HepG2 (cell line): ENCODE measurements around the gene MXRA8. TPM values are rescaled to one million over a fixed set of nuclear protein-coding genes. Genes with fewer than 3 reads are reported as not detected.

Source experiments
- ELF1 ChIP-seq: sonication (generic); formaldehyde crosslinking; IDR thresholded peaks from 2 replicates; pipeline ENCODE4 v1.4.0; 2020; ENCODE audit warnings: missing genetic modification reagents
- HDAC2 ChIP-seq: sonication (generic); formaldehyde crosslinking; IDR thresholded peaks from 2 replicates; pipeline ENCODE4 v1.4.0; 2020; ENCODE audit warnings: missing genetic modification reagents
- KMT2B ChIP-seq: IDR thresholded peaks from 2 replicates; pipeline ENCODE4 v1.6.1; 2016; ENCODE audit warnings: missing genetic modification reagents, missing compliant biosample characterization
- PHF21A ChIP-seq: sonication (generic); formaldehyde crosslinking; IDR thresholded peaks from 2 replicates; pipeline ENCODE4 v1.5.0; 2020; ENCODE audit warnings: mild to moderate bottlenecking, missing genetic modification reagents
- RXRB ChIP-seq: IDR thresholded peaks from 2 replicates; pipeline ENCODE4 v1.6.1; 2016; ENCODE audit warnings: borderline replicate concordance, missing genetic modification reagents, missing compliant biosample characterization
- ZBED4 ChIP-seq: sonication (generic); formaldehyde crosslinking; IDR thresholded peaks from 2 replicates; pipeline ENCODE4 v1.4.0; 2020; ENCODE audit warnings: missing genetic modification reagents, borderline replicate concordance
- ZFP90 ChIP-seq: sonication (generic); formaldehyde crosslinking; IDR thresholded peaks from 2 replicates; pipeline ENCODE4 v1.8.0; 2022; ENCODE audit warnings: missing genetic modification reagents, mild to moderate bottlenecking, inconsistent platforms, borderline replicate concordance
- ZKSCAN8 ChIP-seq: IDR thresholded peaks from 2 replicates; pipeline ENCODE4 v1.6.1; 2016; ENCODE audit warnings: borderline replicate concordance, missing genetic modification reagents, missing compliant biosample characterization
- ZNF101 ChIP-seq: sonication (generic); formaldehyde crosslinking; IDR thresholded peaks from 2 replicates; pipeline ENCODE4 v1.4.0; 2020; ENCODE audit warnings: mild to moderate bottlenecking, low read depth, missing genetic modification reagents, borderline replicate concordance
- ZNF276 ChIP-seq: sonication (generic); formaldehyde crosslinking; IDR thresholded peaks from 2 replicates; pipeline ENCODE4 v1.4.0; 2020; ENCODE audit warnings: mild to moderate bottlenecking, low read depth, missing genetic modification reagents
- ZNF563 ChIP-seq: sonication (generic); formaldehyde crosslinking; IDR thresholded peaks from 2 replicates; pipeline ENCODE4 v1.8.0; 2022; ENCODE audit warnings: mild to moderate bottlenecking, moderate library complexity, missing genetic modification reagents
- ZNF614 ChIP-seq: IDR thresholded peaks from 2 replicates; pipeline ENCODE4 v1.6.1; 2018; ENCODE audit warnings: missing biosample characterization, missing genetic modification reagents, inconsistent platforms, borderline replicate concordance
- ZNF775 ChIP-seq: sonication (generic); formaldehyde crosslinking; IDR thresholded peaks from 2 replicates; pipeline ENCODE4 v1.4.0; 2020; ENCODE audit warnings: missing genetic modification reagents, mild to moderate bottlenecking, moderate library complexity, borderline replicate concordance
- polyA plus RNA-seq, 8 experiments: library from polyadenylated mRNA; depleted of rRNA in 3 of 8; stranded (reverse) in 7 of 8; unstranded in 1 of 8; fragments of >200 nt; fragmentation: Illumina TruSeq in 4 of 8; extraction: Trizol in 4 of 8; gene quantifications; 2 replicates each; pipeline versions ENCODE4 v1.2.1 to v1.2.3, GENCODE V29; 2011 to 2016; ENCODE audit warnings: low read depth in 4 of 8, missing spikeins in 1 of 8, mixed read lengths in 1 of 8; ENCODE audit not compliant: insufficient read depth in 1 of 8
- total RNA-seq, 5 experiments: library from RNA; depleted of rRNA; stranded (reverse); fragments of >200 nt; fragmentation: Illumina TruSeq; extraction: Trizol; gene quantifications; 2 replicates each; pipeline ENCODE4 v1.2.3, GENCODE V29; 2016; ENCODE audit warnings: low read depth in 1 of 5
- TF ChIP-seq, protein P1 (sequence below): sonication (generic); formaldehyde crosslinking; IDR thresholded peaks from 2 replicates; pipeline ENCODE4 v1.8.0; 2022; ENCODE audit warnings: mild to moderate bottlenecking, missing genetic modification reagents
- TF ChIP-seq, protein P2 (sequence below): sonication (generic); formaldehyde crosslinking; IDR thresholded peaks from 2 replicates; pipeline ENCODE4 v1.5.0; 2020; ENCODE audit warnings: missing genetic modification reagents
- TF ChIP-seq, protein P3 (sequence below): sonication (generic); formaldehyde crosslinking; IDR thresholded peaks from 2 replicates; pipeline ENCODE4 v1.4.0; 2020; ENCODE audit warnings: missing genetic modification reagents

The MXRA8 gene
- total and polyA plus RNA-seq, 2 of the 13 experiments (the other 11 are each of a cell fraction or from before 2014, with no cell fraction given), result 19.8 to 44.8 TPM

DNA sequence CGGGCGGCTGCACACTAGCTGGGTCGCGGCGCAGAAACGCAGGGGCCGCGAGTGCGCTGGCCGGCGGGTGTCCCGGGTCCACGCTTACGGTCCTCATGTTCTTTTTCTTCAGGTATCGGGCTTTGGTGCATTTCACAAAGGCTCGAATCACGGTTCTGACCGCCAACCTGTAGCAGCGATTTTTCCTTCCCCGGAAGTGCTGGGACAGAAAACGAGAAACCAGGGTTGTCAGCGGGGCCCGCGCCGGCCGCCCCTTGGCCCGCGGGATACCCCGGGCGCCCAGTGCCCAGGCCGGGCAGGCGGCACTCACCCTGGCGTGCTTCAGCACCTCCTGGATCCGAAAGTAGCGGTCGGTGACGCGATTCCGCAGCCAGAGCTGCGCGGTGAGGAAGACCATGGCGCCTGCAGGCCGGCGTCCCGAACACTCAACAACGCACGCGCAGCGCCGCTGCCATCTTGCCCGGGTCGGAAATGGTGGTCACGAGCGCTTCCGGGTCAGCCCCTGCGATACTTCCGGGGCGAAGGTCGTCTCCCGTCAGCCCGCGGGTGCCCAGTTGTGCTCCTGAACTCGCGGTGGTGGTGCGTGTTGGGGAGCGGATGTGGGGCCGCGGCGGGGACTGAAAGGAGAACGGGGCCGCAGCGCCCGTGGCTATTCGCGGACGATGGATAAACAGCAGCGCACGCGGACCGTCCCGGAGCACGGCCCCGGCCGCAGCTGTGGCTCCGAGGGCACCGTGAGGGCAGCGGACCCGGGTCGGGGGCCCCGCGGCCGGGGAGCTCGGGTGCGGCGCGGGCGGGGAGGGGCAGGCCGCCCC is 48.7 kb upstream of the MXRA8 start, which contains the start of gene MRPL20 (continued):
- TF ChIP-seq, protein P1, sequence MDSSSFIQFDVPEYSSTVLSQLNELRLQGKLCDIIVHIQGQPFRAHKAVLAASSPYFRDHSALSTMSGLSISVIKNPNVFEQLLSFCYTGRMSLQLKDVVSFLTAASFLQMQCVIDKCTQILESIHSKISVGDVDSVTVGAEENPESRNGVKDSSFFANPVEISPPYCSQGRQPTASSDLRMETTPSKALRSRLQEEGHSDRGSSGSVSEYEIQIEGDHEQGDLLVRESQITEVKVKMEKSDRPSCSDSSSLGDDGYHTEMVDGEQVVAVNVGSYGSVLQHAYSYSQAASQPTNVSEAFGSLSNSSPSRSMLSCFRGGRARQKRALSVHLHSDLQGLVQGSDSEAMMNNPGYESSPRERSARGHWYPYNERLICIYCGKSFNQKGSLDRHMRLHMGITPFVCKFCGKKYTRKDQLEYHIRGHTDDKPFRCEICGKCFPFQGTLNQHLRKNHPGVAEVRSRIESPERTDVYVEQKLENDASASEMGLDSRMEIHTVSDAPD (CRISPR knock-in tag), result no peak
- TF ChIP-seq ELF1 (CRISPR knock-in tag) (peak; percentile 95), ZFP90 (CRISPR knock-in tag) (no peak), ZNF276 (CRISPR knock-in tag) (peak; percentile 45; the same call in 1 of the 2 replicates), RXRB (CRISPR knock-in tag) (peak; percentile 65), KMT2B (CRISPR knock-in tag) (peak; percentile 94), ZNF614 (peak; percentile 61; the same call in 1 of the 2 replicates), ZNF775 (no peak), HDAC2 (CRISPR knock-in tag) (peak; percentile 72), ZBED4 (CRISPR knock-in tag) (0 out of 2 replicates have a peak, but pooled peaks have one; percentile 58), ZNF563 (CRISPR knock-in tag) (peak; percentile 92), ZKSCAN8 (no peak), ZNF101 (CRISPR knock-in tag) (peak; percentile 32; the same call in 1 of the 2 replicates), PHF21A (CRISPR knock-in tag) (peak; percentile 67)
- TF ChIP-seq, protein P2, sequence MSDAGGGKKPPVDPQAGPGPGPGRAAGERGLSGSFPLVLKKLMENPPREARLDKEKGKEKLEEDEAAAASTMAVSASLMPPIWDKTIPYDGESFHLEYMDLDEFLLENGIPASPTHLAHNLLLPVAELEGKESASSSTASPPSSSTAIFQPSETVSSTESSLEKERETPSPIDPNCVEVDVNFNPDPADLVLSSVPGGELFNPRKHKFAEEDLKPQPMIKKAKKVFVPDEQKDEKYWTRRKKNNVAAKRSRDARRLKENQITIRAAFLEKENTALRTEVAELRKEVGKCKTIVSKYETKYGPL (CRISPR knock-in tag), result no peak
- TF ChIP-seq, protein P3, sequence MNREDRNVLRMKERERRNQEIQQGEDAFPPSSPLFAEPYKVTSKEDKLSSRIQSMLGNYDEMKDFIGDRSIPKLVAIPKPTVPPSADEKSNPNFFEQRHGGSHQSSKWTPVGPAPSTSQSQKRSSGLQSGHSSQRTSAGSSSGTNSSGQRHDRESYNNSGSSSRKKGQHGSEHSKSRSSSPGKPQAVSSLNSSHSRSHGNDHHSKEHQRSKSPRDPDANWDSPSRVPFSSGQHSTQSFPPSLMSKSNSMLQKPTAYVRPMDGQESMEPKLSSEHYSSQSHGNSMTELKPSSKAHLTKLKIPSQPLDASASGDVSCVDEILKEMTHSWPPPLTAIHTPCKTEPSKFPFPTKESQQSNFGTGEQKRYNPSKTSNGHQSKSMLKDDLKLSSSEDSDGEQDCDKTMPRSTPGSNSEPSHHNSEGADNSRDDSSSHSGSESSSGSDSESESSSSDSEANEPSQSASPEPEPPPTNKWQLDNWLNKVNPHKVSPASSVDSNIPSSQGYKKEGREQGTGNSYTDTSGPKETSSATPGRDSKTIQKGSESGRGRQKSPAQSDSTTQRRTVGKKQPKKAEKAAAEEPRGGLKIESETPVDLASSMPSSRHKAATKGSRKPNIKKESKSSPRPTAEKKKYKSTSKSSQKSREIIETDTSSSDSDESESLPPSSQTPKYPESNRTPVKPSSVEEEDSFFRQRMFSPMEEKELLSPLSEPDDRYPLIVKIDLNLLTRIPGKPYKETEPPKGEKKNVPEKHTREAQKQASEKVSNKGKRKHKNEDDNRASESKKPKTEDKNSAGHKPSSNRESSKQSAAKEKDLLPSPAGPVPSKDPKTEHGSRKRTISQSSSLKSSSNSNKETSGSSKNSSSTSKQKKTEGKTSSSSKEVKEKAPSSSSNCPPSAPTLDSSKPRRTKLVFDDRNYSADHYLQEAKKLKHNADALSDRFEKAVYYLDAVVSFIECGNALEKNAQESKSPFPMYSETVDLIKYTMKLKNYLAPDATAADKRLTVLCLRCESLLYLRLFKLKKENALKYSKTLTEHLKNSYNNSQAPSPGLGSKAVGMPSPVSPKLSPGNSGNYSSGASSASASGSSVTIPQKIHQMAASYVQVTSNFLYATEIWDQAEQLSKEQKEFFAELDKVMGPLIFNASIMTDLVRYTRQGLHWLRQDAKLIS (CRISPR knock-in tag), result peak; percentile 61; the same call in 1 of the 2 replicates
